Measurements from ENCODE around the gene CCN2.

The CCN2 gene

DNA sequence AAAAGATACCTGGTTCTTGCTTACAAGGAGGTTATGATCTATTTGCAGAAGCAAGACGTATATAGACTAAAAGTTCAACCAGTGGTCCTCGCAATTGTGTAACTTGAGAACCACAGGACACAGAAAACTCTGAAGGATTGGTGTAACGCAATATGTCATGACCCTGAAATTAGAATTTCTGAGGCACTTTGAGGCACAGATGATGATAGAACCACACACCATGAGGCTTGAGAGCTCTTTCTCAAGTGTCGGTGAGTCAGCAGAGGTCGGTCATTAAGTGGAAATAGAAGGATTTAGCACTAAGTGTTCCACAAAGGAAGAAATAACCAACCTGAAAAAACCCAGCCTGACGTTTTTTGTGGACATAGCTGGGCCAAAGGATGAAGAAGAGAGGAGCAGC, 15.3 kb upstream of the CCN2 start:
- no peak for DNase-seq (ENCODE audit: low read depth)

DNA sequence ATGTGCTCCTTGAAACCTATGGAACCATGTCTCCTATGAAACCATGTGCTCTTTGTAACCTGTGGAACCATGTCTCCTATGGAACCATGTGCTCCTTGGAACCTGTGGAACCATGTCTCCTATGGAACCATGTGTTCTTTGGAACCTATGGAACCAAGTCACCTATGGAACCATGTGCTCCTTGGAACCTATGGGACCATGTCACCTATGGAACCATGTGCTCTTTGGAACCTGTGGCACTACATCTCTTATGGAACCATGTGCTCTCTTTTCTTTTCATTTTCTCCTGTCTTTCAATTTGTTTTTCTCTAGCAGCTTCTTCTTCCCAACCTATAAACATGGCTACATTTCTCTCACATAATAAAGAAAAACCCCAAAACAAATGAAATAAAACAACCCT, 11.9 kb upstream of the CCN2 start:
- DNase-seq (ENCODE audit: low read depth) = no peak

DNA sequence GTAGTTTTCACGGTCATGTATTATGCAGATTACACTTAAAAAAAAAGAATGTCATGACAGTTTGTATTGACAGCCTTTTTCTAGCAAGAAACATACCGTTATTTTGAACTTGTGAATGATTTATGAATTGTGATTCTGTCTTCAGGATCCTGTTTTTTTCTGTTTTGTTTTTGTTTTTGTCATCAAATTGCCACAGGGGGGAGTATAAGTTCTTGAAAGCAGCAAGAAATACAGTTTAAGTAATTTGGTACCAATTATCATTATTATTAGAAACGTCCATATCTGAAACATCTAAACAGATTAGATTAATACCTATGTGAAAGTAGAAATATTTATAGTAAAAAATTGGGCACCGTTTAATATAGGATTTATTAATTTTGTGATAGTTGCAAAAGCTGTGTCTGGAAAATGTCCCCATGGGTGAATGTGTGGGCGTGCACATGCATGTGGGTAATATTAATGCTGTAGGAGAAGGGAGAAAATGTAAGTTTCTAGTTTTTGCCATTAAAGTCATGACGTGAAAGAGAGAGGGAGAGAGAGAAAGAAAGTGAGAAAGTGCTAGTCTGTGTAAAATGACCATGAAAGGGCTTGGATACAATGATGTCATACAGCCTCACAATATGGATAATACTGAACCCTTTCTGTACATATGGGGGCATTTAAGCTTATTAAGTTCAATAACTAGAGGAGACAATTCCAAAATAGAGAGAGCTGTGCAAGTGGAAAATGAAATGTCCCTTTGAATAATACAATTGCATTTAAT, 9.4 kb upstream of the CCN2 start:
- DNase-seq (ENCODE audit: low read depth) = no peak

DNA sequence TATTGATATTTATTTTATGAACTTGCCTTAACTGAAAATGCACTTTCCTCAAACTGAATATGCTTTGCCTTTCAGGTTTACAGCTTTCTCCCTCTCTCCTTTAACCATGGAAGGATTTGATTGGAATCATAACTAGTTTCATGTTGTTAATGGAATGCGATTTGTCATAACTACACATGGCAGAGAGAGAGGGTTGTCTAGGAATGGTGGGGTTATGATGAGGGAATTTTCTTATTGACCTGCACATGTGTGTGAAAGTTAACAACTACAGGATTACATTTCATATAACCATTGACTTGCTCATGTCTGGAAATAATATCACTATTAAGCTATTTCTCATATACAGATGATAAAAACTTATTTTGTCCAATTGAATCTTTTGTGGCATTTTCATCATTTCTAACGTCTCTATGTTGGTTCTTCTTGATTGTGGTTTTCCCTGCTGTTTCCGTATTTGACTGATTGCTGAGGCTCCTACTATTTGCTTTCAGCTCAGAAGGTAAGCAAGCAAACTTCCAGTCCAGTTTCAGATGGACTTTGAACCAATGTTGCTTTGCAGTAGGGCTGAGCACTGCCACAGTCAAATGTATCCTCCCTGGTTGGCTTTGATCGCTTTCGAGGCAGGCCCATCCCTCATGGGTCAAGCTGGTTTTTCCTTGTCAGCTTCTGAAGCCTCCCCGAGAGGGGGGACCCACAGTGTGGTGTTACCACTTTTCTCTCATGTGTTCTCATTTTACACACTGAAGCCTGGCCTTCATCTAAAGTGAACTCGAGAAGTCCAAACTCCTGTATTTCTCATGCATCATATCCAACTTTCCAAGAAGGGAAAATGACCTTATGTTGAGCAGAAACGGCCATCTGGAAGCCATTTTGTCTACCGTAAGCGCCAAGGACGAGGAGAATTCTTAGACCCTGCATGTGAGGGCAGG, 7.6 kb upstream of the CCN2 start:
- no peak for DNase-seq (ENCODE audit: low read depth)

DNA sequence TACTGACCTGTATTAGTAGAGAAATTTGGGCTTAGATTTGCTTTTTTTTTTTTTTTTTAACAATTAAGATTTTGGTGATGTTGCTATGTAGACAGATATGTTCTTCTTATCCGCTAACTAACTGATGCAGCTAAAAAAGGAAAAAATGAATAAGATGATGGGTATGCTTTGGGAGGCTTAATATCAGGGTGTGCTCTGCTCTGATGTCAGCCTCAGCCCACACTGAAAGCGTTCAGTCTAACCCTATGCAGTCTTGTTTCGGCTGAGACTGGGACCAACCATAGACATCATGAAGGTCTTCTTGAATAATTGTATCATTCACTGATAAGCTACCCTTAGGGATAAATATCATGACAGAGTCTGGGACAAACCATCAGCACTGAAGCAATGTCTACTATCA, 6.9 kb upstream of the CCN2 start:
- no peak for DNase-seq (ENCODE audit: low read depth)

DNA sequence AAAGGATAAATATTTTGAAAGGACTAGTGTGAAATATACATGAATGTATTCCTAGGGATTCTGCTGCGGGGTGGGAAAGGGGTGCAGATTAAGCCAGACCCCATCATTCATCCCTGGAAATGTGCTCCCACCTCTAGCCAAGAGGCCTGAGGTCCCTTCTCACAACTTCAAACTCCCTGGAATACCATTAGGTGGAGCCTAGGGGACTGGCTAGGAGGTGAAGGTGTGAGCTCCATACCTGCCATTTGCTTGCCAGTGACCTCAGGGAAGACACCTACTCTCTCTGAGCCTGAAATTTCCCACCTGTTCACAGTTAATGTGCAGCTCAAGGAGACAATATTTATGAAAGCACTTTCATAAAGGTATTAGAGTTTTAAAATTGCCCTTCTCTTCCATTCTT, 4.7 kb upstream of the CCN2 start:
- no peak for DNase-seq (ENCODE audit: low read depth)

DNA sequence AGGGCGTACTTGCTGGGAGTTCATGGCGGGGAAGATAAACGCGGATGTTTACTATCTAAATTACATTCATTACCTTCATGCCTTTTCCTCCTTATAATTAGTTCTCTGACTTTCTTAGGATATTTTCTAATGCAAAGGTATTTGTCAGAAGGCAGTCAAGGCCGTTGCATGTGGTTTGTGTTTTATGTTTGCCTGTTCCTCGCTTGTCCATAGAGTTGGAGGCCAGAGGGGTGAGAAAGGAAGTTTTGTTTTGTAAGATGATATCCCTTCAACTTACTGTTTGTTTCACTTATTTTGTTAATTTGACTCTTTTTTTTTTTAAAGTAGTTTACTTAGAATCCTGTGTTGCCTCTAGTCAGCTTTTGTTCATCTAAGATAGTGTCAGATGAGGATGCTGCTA, 4.0 kb upstream of the CCN2 start:
- no peak for DNase-seq (ENCODE audit: low read depth)

DNA sequence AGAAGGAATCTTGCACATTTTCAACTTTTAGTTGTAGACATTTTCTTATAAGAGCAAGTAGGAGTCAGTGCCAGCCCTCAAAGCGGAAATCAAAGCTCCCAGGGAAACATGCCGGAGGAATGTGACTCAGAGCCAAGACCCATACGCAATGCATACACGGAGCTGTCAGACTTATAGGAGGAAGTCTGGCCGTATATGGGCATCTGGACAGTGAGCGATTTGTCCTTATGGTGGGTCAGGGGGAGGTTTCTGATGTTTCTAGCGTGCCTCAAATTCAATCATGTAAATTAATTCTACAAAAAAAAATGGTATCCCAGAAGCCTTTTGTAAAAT, 3.6 kb upstream of the CCN2 start:
- DNase-seq (ENCODE audit: low read depth) = no peak

DNA sequence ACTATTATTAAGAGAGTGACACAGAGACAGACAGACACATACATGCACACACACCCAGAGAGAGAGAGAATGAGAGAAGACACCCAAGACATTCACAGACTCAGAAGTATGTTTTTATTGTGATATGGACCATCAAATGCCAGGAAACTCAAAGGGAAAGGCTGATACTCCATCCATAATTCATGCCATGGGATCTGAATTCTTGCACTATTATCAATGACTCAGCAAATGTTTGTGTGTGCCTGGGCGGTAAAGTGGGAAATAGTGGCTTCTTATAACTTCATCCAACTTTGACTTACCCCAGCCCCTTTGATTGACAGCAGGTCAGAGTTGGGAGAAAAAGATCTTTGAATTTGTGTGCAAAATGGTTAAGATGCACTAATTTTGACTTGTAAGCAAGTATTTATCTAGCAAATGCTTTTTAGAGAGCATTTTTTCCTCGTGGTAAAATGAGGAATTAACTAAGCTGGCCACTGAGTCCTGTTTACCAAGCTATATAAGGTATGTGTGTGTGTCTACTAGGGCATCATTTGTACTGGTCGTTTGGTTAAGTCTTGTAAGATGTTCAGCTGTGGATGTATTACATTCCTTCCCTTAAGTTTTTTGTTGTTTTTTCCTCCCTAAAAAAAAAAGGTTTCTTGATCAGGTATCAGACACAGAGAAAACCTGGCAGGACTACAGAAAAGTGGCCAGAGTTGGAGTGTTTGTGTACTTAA, 3.0 kb upstream of the CCN2 start:
- DNase-seq (ENCODE audit: low read depth) = no peak

DNA sequence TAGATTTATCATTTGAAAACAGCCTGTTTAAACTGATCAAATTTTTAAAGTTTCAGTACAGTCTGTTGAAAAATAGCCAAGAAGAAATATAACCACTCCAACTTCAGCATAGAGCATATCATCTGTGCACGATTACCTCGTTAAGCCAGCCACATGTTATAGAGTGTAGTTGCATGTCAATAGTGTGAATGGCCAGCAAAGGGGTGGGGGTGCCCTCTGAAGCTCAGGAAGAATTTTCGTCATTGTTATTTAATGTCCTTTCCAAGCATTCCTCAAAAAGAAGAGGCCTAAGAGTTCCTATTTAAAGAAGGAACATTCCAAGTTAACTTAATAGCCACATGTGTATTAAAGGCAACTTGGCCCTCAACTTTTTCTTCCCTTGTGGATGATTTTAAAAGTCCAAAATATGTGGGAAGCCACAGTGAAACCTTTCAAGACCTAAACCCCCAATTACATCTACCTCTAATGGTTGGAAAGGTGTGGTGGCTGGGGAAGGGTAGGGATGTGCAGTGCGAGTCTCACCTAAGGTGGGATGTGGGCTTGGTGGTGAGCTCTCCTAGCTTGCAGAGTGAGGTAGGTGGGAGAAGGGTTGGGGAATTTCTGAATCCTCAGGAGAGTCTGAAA, 1.8 kb upstream of the CCN2 start:
- no peak for DNase-seq (ENCODE audit: low read depth)

DNA sequence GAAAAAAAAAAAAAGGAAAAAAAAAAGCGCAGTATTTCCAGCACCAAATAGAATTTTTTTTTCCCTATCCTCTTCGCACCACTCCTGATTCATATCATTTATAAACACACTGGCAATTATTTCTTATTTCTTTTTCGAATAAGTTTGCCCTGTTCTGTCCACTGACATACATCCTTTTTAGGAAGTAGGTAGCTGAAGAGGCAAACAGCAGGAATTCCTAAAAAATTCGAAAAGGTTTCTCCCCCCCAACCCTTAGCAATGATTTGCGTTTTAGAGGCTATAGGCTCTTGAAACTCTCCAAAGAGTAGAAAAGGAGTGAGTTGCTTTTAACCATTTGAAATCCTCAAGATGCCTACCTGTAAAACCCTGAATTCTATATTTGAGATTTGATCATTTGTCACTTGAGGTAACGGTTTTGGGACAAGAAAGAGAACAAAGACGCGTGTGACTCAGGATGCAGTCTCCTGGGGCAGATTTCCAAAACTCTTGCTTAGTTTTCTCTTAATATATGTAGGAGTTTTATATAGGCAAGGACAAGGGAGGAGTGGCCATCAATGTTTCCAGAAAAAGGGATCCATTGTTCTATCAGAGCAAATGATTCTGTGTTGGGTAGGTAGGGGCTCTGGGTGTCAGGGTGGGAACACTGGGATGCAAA, 531 bp upstream of the CCN2 start:
- no peak for DNase-seq (ENCODE audit: low read depth)

DNA sequence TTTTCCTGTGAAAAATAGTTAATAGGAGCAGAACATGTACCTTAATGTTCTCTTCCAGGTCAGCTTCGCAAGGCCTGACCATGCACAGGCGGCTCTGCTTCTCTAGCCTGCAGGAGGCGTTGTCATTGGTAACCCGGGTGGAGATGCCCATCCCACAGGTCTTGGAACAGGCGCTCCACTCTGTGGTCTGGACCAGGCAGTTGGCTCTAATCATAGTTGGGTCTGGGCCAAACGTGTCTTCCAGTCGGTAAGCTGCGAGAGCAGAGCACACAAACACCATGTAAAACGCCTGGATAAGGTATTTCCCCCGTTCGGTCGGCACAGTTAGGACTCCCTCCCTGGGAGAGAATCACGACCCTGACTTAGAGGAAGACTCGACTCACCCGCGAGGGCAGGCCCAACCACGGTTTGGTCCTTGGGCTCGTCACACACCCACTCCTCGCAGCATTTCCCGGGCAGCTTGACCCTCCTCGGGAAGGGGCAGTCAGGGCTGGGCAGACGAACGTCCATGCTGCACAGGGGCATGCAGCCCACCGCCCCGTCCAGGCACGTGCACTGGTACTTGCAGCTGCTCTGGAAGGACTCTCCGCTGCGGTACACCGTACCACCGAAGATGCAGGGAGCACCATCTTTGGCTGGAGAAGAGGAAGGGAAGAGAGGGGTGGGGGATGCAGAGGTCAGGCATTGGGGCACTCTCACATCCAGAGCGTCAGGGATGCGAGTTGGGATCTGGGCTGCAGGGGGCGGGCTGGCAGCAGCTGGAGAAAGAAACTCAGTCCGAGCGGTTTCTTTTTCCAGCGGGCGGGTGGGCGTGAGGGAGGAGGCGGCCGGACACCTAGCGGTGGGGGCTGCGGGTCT, 1.0 kb downstream of the CCN2 start:
- no peak for DNase-seq (ENCODE audit: low read depth)

DNA sequence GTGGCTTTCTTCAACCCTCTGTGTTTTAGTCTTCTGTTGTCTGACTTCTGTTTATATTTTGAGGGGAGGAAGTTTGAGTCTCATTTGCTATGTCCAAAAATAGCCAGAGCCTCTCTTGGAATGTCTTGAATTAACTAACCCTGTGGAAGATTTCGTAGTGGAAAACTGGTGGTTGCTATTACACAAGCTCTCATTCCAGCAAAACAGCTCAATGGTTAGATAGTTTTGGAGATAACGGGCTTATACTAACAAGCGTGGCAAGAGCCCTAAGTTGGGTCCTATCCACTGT, 1.6 kb downstream of the CCN2 start:
- no peak for DNase-seq (ENCODE audit: low read depth)

DNA sequence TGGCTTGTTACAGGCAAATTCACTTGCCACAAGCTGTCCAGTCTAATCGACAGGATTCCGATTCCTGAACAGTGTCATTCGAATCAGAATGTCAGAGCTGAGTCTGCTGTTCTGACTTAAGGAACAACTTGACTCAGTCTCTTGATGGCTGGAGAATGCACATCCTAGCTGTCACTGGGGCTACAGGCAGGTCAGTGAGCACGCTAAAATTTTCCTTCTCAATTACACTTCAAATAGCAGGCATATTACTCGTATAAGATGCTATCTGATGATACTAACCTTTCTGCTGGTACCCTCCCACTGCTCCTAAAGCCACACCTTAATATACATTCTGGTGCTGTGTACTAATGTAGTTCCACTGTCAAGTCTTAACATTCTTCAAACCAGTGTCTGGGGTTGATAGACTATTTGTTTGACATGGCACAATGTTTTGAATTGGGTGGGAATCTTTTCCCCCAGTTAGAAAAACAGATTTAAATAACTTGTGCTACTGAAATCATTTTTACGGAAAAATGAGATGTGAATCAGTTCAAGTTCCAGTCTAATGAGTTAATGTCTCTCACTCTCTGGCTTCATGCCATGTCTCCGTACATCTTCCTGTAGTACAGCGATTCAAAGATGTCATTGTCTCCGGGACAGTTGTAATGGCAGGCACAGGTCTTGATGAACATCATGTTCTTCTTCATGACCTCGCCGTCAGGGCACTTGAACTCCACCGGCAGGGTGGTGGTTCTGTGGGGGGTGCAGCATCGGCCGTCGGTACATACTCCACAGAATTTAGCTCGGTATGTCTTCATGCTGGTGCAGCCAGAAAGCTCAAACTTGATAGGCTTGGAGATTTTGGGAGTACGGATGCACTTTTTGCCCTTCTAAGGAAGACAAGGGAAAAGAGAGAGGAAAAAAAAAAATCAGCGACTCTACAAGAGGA, 2.2 kb downstream of the CCN2 start:
- no peak for DNase-seq (ENCODE audit: low read depth)

DNA sequence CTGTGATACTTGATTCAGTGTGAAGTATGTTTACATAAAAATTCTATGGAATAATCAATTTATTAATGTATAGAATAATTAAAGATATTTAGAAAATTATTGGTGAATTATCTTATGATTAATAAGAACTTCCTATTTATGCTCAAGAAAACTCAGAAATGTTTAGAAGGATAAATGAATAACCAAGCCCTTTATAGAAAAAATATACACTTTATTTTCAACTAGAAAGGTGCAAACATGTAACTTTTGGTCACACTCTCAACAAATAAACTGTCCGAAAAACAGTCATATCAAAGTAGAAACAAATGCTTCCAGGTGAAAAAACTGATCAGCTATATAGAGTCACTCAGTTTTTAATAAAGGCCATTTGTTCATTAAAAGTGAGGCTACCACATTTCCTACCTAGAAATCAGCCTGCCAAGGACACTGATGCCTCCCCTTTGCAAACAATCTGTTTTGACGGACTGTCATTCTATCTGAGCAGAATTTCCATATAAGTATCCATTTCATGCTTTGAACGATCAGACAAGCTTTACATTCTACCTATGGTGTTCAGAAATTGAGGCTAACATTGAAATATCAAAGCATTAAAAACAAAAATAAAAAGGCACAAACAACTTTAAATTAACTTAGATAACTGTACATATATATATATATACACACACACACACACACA, 3.0 kb downstream of the CCN2 start:
- no peak for DNase-seq (ENCODE audit: low read depth)

DNA sequence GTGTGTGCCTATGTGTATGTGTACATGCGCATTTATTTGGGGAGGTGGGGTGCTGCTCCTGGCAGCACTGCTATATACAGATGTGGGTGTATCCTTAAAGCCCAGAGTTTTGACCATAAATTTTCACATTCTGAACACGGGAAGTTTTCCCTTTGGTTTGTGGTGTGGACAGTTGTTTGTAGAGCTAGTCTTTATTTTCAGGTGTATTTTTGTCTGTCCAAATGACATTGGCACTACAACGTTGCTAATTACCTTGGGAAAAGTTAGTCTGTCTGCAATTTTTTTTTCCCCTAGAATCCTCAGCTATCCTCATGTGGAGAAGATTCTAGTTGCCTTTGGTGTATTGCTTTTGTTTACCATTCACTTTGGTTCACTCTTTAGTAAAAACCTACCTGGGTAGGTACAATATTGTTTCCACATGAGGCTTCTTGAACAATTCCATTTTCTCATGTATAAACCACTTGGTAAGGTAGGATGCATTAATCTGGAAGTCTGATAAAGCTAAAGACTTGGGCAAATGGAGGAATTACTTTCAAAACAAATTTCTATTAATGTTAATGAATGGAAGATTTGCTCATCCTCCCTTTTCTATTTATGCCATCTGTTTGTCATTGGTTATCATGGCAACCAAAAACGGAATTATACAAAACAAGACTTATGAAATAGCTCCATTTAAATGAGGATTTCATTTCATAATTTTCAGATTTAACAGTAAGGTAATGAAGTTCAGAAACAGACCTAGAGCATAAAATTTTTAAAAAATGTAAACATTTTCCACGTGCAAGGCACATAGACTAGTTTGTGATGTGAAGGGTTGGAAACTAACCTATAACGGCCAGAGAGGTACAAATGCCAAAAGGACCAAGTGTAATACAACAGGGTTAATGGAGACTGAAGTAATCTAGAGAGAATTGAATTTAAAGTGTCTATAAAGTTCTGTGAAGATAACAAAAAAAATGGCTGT, 3.9 kb downstream of the CCN2 start:
- no peak for DNase-seq (ENCODE audit: low read depth)

DNA sequence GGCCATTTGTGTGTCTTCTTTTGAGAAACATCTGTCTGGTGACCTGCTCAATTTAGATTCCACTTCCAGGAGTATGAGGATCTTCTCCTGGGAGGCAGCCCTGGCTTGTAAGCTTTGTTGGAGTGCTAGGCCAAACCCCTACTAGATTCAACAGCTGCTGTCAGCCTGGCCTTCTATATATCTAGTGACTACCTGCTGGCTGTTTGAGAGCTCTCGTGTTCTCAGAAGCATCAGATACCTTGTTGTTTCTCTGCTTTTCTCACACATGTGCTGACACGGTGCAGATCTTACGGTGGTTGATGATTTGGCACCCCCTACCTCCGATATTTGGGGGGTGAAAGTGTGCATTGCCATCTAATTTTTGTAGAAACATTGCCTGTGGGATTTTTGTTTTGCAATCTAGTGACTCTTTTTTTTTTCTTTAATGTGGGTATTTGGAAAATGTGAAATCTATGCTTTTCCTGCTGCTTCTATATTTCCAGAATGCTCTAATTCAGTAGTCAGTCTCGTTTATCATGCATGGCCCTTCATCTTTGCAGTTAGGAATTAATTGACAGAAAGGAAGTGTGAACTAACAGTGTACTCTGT, 4.7 kb downstream of the CCN2 start:
- DNase-seq (ENCODE audit: low read depth) = no peak

DNA sequence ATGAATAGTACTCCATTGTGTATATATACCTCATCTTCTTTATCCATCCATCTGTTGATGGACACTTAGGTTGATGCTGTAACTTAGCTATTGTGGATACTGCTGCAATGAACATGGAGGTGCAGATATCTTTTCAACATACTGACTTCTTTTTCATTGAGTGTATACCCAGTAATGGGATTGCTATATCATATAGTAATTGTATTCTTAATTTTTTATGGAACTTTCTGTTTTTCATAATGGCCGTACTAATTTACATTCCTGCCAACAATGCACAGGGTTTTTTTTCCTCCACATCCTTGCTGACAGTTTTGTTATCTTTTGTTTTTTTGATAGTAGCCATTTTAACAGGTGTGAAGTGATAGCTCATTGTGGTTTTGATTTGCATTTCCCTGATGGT, 5.2 kb downstream of the CCN2 start:
- DNase-seq (ENCODE audit: low read depth) = no peak
